Right ventricle myocardium superior (tissue), 1 donor: ENCODE results near the gene FAM107B. TPM values are rescaled to one million over a fixed set of nuclear protein-coding genes. Genes with fewer than 3 reads are reported as not detected.
"Not testable (repeated sequence)": the region's sequence is repeated elsewhere in the genome, so short reads cannot be mapped to it uniquely, and the experiment has no call there.

Experiments
- ATAC-seq: fragments of 200-7000 bp; cut with Tn5 transposase; one replicate; pipeline ENCODE4 v1.9.1; 2020; ENCODE audit warnings: mild to moderate bottlenecking; ENCODE audit not compliant: poor library complexity
- DNase-seq: peaks from one replicate; pipeline ENCODE4 v3.0.0-alpha.2; 2020
- intact Hi-C: fragments of 100-400 bp; cut with DNase I; formaldehyde crosslinking; loops from one replicate; pipeline ENCODE4 v1.11.2; 2022
- total RNA-seq: library from RNA; stranded (reverse); fragmentation: NEBNext Ultra II Directional; extraction: Animal tissue kit (Norgen Biotek cat#: 25700); gene quantifications from one replicate; pipeline ENCODE4 v1.2.1, GENCODE V29; 2021
- donor health status: DM: no; HTN: yes; CAD: no; lungs with severe emphysema.

Gene FAM107B
- total RNA-seq, 1 donor from 2014 or later = 3.3 TPM

DNA sequence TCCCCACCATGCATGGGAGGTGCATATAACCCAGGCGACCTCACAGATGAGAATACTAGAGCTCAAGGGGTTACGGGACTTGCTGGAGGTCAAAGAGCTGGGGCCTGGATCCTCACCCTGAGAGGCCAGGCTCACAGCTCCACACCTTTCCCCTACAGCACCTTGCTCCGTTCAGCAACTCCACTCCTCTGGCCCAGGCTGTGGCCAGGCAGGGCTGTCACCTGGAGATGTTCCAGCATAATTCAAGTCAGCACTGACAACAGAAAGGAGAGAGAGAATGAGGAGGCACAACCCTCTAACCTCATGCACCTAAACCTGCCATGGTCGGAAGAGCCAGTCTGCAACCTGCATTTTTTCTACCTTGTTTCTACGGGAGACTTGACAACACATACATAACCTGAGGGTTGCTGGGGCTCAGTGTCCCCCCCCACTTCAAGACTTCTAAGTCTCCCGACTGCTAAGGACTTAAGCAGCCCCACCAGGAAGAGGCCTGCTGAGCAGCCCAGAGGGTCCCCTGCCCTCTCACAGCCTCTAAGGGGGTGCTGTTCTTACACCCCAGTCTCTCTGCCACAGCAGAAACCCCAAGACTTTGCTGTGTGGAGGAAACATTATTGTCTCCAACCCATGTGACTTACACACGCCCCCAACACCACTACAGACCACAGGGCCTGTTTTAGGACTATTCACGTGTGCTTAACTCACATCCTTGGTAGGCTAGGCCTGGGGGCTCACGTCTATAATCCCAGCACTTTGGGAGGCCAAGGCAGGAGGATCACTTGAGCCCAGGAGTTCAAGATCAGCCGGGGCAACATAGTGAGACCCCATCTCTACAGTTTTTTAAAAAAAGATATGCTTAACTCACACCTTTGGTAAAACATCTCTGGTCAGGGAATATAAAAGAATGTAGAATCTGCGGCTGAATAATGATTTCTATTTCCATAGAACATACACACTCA is 175.6 kb downstream of the FAM107B start:
- ATAC-seq = no peak
- DNase-seq = no peak
- intact Hi-C loops = no loop called here

DNA sequence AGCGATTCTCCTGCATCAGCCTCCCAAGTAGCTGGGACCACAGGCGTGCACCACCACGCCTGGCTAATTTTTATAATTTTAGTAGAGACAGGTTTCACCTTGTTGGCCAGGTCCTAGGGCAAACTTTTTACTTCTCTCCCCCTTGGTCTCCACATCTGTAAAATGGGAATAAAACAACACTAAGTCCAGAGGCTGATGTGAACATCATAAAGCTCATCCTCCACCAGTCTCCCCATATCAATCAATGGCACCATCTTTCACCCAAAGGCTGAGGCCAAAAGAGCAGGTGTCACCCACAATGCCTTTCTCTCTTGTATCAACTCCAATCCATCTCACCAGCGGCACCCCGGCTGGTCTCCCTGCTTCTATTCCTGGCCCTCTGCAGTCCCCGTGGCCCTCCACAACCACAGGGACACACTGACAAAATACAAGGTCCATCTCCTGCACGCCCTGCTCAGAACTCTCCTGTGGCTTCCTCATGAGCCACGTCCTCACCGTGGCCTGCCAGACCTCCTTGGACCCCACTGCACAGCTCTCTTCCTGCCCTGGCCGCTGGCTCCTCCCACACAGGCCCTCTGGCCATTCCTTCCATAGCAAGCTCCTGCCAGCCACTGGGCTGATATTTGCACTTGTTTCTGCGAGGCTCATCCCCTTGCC is 179.0 kb downstream of the FAM107B start:
- DNase-seq (no peak), ATAC-seq (no peak)
- intact Hi-C loops = no loop called here

DNA sequence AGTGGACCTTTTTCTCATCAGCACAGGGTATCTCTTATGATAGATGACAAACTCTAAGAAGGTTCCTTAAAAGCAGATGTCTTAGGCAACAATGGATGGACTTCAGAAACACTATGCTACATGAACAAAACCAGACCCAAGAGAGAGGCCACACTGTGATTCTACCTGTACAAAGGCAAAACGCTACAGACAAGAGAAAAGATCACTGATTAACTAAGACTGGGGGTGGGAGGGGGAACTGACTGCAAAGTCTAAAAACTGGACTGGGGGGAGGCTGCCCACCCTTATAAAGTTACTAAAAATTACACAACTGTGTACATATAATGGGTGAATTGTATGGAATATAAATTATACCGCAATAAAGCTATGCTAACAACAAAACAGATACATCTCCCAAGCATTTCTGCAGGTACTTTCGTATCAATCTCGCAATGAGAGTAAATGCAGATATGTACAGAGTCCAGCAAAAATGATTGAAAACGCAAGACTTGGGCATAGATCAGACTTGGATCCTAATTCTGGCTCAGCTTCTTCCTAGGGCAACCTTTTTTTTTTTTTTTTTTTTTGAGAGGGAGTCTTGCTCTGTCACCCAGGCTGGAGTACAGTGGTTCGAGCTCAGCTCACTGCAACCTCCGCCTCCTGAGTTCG is 179.7 kb downstream of the FAM107B start:
- intact Hi-C loops = no loop called here
- ATAC-seq = no peak
- DNase-seq = no peak

DNA sequence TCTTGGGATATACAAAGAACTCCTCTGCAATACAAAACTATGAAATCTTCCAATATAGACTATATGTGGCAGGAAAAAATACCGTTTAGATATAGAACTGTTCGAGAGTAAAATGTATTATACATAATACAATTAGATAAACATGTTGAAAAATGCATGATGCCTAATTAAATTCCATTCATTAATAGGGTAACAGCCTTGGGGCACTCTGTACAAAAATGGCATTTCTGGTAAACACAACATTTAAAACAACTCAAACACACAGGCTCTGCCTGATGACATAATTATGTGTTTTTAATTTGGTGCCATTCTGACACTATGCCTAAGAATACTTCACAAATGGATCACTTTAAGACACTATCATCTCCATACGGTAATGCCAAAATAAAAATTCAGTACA is 180.9 kb downstream of the FAM107B start:
- no peak for ATAC-seq
- intact Hi-C loops = no loop called here
- no peak for DNase-seq

DNA sequence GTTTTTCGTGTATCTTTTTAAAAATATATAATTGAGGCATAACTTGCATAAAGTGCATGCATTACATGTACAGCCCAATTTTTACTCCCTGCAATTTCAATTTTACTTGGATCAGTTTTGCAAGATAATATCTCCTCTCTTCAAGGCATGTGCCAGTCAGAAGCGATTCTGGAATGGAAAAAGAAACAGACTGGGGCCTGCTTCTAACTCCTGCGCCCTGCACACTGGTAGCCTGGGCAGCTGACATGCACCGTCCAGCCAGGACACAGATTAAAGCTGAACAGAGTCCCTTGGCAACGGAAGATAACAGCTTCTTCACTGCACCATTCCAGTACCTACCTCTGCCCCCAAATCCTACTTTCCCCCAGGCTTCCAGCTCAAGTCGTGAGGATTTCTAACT is 182.1 kb downstream of the FAM107B start:
- intact Hi-C loops = no loop called here
- DNase-seq (no peak), ATAC-seq (no peak)

DNA sequence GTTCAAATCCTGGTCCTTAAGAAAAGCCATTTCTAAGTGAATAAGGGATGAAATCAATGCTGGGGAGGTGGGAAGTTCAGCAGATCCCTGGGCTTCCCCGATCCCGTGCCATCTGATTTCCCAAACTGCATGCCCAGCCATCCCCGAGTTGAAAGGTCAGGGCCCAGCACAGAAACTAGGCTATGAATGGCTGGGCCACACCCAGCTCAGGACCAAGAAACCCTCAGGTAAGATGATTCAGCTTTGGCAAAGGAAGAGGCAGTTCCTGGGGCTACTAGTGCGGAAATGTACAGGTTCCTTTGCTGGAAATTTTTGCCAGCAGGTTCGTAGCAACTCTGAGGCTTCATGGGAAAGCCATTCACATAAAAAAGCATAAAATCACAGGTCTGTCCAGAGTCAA is 182.7 kb downstream of the FAM107B start:
- intact Hi-C loops = no loop called here
- DNase-seq (no peak), ATAC-seq (no peak)

DNA sequence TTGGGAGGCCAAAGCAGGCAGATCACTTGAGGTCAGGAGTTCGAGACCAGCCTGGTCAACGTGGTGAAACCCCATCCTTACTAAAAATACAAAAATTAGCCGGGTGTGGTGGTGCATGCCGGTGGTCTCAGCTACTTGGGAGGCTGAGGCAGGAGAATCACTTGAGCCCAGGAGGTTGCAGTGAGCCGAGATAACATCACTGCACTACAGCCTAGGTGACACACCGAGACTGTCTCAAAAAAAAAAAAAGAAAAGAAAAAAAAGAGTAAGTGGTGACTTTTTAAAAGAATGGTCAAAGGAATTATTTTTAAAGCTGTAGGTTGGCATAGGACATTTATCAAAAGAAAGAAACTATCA is 185.8 kb downstream of the FAM107B start:
- DNase-seq, ATAC-seq, intact Hi-C loops: not testable (repeated sequence)

DNA sequence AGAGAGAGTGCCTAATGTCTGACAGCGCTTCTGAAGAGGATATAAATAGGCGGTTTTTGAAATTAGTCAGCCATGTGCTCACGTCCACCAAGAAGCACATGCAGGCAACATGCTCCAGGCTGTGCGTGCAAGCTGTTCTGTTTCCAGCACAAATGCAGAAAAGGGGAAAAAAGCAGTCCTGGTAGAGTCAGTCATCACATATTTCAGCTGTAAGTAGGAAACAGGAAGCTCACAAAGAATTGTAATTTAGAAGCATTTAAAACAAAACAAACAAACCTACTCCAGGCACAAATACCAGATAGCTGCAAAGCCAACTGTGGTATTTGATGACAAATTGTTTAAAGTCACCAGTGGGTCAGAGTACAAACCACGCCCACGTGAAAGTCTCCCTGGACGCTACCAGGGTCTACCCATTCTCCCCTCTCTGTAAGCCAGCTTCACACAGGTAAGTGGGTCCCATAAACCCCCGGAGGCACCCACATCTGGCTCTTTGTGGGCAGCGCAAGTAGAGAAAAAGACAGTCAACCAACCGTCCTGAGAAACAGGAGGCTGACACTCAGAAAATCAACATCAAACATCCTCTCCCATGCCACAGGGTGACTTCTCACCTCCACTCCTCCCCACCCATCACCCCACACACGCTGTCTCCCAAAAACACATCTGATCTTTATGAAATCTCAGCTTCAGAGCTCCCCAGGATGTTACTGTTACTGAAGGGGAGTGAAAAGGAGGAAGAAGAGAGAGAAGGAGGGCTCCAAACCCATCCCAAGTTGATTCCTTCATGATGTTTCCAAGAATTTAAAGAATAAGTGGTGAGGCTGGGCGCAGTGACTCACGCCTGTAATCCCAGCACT is 186.4 kb downstream of the FAM107B start:
- intact Hi-C loops = no loop called here
- ATAC-seq (peak; percentile 58), DNase-seq (no peak)

DNA sequence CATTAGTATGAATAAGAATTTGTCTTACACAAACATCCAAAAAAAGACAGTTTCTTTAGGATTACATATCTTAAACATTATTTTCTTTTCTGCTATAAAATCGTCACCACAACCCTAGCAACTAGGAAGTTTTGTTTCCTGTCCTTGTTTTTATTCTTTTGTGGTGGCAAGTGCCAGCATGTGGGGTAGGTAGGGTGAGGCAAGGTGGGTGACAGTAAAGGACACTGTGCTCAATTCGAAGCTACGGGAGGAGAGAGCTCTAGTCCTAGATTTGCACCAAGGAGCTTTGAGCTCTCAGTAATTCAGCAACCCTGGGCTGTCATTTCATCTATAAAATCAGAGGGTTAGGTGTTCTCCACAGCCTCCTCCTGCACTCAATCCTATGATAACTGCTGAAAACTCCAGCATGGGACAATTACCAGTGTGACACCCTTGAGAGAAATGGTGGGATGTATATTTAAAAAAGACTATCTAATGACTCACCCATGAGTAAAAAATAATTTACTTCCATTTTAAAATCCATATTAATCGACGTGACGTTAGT is 187.1 kb downstream of the FAM107B start:
- ATAC-seq = no peak
- DNase-seq = no peak
- intact Hi-C loops = no loop called here

DNA sequence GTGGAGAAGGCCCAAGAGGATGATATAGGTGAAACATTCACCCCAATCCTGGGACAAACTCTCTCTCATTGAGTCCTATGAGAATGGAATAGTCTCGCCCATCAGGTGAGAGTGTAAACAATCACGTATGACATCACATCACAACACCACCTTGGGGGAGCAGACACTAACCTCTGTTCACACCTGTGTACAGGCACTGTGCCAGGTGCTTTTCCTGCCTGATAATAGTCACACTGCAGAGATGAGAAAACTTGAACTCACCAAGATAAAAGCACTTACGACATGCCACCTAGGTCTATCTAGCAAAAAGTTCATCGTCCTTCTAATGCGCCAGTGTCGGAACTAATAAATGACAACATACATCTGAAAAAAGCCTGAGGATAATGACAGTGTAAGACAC is 187.8 kb downstream of the FAM107B start:
- ATAC-seq (no peak), DNase-seq (no peak)
- intact Hi-C loops = no loop called here

DNA sequence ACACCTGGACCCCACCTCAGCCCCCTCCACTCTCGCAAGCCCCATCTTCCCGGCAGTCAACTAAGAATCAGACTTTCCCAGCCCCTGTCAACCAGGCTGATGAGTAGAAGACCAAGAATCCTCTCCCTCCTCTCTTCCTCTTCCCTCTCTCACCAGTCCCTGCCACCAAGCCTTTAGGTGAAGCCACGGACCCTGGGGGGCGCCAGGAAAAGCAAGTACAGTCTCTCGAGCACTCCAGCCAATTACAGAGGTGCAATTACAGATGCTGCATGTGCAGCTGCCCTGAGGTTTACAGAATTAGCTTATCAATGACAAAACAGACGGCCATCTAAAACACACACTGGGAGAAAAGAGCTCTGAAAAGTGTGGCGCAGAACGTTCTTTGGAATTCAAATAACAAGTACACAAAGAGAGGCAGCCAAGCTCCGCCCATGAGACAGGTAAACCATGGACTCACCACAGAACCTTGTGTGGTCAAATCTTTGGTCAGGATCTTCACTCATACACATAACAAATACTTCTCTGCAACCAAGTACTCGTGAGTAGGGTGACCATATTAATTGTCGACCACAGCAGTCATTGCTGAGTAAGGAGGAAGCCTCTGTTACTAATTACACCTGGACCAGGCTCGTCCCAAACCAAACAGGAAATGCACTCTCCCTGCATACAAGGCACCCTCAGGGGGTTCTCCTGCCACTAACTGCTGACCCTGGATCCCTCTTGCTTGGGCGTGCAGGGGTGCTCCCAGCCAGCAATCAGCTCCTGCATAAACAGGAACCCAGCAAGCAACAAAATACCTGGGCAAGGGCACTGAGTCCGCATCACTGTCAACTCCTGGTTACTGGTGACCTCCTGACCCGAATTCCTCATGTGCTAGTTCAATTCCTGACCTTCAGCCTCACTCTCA is 189.2 kb downstream of the FAM107B start:
- no peak for ATAC-seq
- intact Hi-C loops = no loop called here
- no peak for DNase-seq

DNA sequence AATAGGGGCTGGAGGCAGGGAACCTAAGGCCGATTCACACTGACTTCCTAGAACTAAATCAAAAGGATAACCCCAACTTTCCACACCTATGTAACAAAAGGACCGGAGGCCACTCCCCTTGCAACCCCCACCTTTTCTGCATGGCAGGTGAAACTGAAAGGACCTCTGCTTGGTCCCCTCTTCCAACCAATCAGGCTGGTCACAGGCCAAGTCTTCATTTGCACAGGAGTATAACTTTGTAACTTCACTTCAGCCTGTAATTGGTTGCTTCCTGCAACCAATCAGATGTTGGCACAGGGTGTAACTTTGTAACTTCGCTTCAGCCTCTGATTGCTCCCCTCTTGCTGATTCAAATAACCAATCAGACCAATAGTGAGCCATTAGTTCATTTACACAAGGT is 190.0 kb downstream of the FAM107B start:
- ATAC-seq (no peak), DNase-seq (no peak)
- intact Hi-C loops = no loop called here

DNA sequence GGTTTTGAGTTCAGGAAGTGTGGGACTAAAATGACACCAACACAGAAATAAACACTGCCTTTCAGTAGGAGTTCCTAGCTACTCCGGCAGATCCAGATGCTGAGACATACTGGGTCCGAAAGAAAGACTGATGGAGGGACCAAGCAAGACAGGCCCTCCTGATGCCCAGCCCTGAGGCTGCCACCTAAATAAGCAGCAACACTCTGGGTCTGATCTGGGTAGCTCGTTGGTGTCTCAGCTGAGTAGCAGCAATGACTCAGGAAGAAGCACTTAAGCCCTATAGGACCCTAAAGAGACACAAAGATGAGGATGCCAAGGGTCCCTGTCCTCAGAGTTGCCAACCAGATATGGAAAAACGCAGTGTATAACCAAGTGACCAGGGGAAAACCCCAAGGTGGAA is 190.7 kb downstream of the FAM107B start:
- ATAC-seq (no peak), DNase-seq (no peak)
- intact Hi-C loops = no loop called here

DNA sequence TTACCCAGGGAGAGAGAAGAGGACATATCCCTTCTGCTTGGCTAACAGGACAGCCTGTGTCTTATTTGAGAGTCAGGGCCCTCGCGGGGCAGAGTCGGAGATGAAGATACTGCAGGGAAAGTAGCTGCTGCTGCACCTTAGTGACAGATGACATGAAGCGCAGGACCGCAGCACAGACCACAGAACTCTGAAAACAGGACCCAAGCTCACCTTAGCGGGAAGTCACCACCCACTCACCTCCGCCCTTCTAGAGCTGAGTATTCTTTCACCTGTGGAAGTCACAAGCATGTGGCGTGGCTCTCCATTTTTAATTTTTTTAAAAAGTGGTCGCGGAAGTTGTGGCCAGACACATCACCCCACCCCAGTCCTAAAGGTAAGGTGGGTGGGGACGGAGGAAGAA is 191.4 kb downstream of the FAM107B start:
- DNase-seq = no peak
- no peak for ATAC-seq
- intact Hi-C loops = no loop called here

DNA sequence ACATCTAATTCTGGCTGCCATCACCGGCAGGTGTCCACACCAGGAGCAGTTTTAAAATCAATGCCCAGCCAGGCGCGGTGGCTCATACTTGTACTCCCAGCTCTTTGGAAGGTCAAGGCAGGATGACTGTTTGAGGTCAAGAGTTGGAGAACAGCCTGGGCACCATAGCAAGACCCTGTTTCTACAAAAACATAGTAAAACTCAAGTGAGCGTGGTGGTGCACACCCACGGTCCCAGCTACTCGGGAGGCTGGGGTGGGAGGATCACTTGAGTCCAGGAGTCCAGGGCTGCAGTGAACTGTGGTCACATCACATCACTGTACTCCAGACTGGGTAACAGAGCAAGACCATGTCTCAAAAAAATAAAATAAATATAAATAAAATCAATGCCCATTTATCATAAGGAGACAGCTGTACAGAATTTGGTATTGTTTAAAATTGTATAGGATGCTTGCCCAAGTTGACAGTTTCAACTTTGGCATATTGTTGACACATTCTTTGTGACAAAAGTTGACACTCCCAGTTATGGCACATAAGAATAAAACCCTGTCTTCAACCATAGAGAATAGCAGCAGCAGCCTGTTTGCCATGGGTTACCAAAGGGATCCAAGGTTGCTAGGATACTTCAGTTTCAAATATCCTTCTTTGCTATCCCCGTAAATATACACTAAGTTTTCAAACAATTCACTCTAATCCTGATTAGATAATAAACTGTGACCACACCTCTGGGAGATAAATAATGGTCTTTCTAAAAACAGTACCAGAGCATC is 193.0 kb downstream of the FAM107B start:
- DNase-seq (no peak), ATAC-seq (no peak)
- intact Hi-C loops = no loop called here

DNA sequence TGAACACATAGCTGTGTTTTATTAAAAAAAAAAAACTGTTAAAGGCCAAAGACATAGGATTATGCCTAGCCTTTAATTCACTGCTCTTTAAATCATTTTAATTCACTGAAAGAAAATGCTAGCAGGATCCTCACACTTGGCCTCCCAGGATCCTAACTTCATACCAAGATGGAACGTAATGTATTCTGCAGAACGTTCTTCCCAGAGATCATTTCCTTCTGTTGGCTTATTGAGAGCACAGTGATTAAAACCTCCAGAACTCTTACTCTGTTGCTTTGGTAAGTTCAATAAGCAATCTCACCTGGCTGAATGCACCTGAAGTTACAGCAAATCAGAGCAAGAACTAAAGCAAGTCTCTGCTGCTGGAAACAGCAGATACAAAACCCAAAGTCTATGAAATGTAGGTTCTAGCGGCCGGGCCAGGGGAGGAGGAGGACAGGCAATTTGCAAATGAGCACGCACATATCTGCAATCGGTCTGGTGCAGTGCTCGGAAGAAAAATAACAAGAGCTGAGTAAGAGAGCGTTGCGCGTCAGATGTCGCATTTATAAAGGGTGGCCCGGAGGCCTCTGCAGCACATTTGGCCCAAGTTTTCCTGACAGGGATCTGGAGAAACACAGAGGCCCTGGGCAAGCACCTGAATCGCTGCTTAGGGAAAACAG is 193.9 kb downstream of the FAM107B start:
- no peak for ATAC-seq
- no peak for DNase-seq

More for the DNA sequence above, 193.9 kb downstream of the FAM107B start:
- intact Hi-C loops = no loop called here
